Subcutaneous abdominal adipose tissue (tissue), 5 donors: Measurements from ENCODE around the gene RPUSD1.
A peak's percentile ranks its signal among the peaks of the same experiment; 100 is the strongest.

Experiments
- H3K27ac ChIP-seq: one replicate; pipeline ENCODE4 v1.7.0; 2013; ENCODE audit warnings: low read depth, mild to moderate bottlenecking, inconsistent platforms, low read length, moderate library complexity
- H3K27me3 ChIP-seq, 5 donors: one replicate each; pipeline ENCODE4 v1.7.0; 2013; ENCODE audit warnings: low read length in 5 of 5, inconsistent platforms in 1 of 5; ENCODE audit not compliant: control insufficient read depth in 5 of 5, insufficient read depth in 4 of 5
- H3K36me3 ChIP-seq, 5 donors: one replicate each; pipeline ENCODE4 v1.7.0; 2013; ENCODE audit warnings: low read length in 5 of 5; ENCODE audit not compliant: control insufficient read depth in 5 of 5, insufficient read depth in 5 of 5
- H3K4me1 ChIP-seq, 5 donors: one replicate each; pipeline ENCODE4 v1.7.0; 2013; ENCODE audit warnings: low read length in 5 of 5, mild to moderate bottlenecking in 3 of 5, moderate library complexity in 1 of 5; ENCODE audit not compliant: control insufficient read depth in 5 of 5, insufficient read depth in 5 of 5
- H3K4me3 ChIP-seq, 5 donors: one replicate each; pipeline ENCODE4 v1.7.0; 2013; ENCODE audit warnings: low read length in 5 of 5, low read depth in 1 of 5
- H3K9ac ChIP-seq, 5 donors: one replicate each; pipeline ENCODE4 v1.7.0; 2013; ENCODE audit warnings: low read length in 5 of 5, mild to moderate bottlenecking in 4 of 5, moderate library complexity in 3 of 5
- H3K9me3 ChIP-seq, 5 donors: one replicate each; pipeline ENCODE4 v1.7.0; 2013; ENCODE audit warnings: low read length in 5 of 5; ENCODE audit not compliant: control insufficient read depth in 5 of 5
- donor health status: healthy.
- donor health status: healthy.
- donor health status: healthy.
- donor health status: healthy.
- donor health status: healthy.

Gene RPUSD1

GRCh38 chr16:794853-795466 is 6.8 kb upstream of the RPUSD1 start:
- H3K9ac ChIP-seq, result no peak overlapping the region
- H3K9me3 ChIP-seq, result no peaks in the 10 kb centered on the region
- peaks cover 0 to 13% (median 3%) of the 10 kb centered on the region in 5 donors for H3K36me3 ChIP-seq
- H3K4me3 ChIP-seq, result no peak overlapping the region
- H3K4me1 ChIP-seq, result no peaks in the 10 kb centered on the region
- peaks cover 8 to 15% (median 10%) of the 10 kb centered on the region in 5 donors for H3K27me3 ChIP-seq
- no peak overlapping the region for H3K27ac ChIP-seq

- H3K4me1 ChIP-seq, result peaks cover 0 to 3% (median 2%) of the 10 kb centered on the region in 5 donors
- no peak overlapping the region for H3K4me3 ChIP-seq
- no peak overlapping the region for H3K9ac ChIP-seq
- H3K27me3 ChIP-seq, result peaks cover 3 to 9% (median 5%) of the 10 kb centered on the region in 5 donors
- H3K27ac ChIP-seq, result no peak overlapping the region
- H3K9me3 ChIP-seq, result no peaks in the 10 kb centered on the region
- peaks cover 0 to 13% (median 3%) of the 10 kb centered on the region in 5 donors for H3K36me3 ChIP-seq
These were observed 6.1 kb upstream of the RPUSD1 start for GRCh38 chr16:794091-794822.

GRCh38 chr16:793414-793813 is 5.2 kb upstream of the RPUSD1 start:
- Histone ChIP-seq H3K36me3 (peaks cover 0 to 13% (median 3%) of the 10 kb centered on the region in 5 donors), H3K27me3 (peaks cover 0 to 2% (median 0%) of the 10 kb centered on the region in 5 donors), H3K9ac (no peak overlapping the region), H3K4me1 (peaks cover 0 to 12% (median 10%) of the 10 kb centered on the region in 5 donors), H3K9me3 (no peaks in the 10 kb centered on the region), H3K27ac (no peak overlapping the region), H3K4me3 (no peak overlapping the region)

GRCh38 chr16:792221-792995 is 4.2 kb upstream of the RPUSD1 start:
- no peaks in the 10 kb centered on the region for H3K9me3 ChIP-seq
- H3K27me3 ChIP-seq, result peaks cover 0 to 1% (median 0%) of the 10 kb centered on the region in 5 donors
- no peak overlapping the region for H3K9ac ChIP-seq
- H3K27ac ChIP-seq, result no peak overlapping the region
- no peak overlapping the region for H3K4me3 ChIP-seq
- H3K36me3 ChIP-seq, result peaks cover 0 to 13% (median 3%) of the 10 kb centered on the region in 5 donors
- peaks cover 0 to 17% (median 15%) of the 10 kb centered on the region in 5 donors for H3K4me1 ChIP-seq

- Histone ChIP-seq H3K27me3 (no peaks in the 10 kb centered on the region), H3K9me3 (no peaks in the 10 kb centered on the region), H3K27ac (no peak overlapping the region), H3K4me1 (peaks cover 0 to 24% (median 22%) of the 10 kb centered on the region in 5 donors), H3K9ac (no peak overlapping the region), H3K4me3 (no peak overlapping the region), H3K36me3 (peaks cover 0 to 18% (median 7%) of the 10 kb centered on the region in 5 donors)
These were observed 3.0 kb upstream of the RPUSD1 start for GRCh38 chr16:791131-791530.

GRCh38 chr16:790086-790485 is 1.9 kb upstream of the RPUSD1 start:
- no peak overlapping the region for H3K4me3 ChIP-seq
- peaks cover 0 to 22% (median 9%) of the 10 kb centered on the region in 5 donors for H3K36me3 ChIP-seq
- no peak overlapping the region for H3K27ac ChIP-seq
- H3K9ac ChIP-seq, result no peak overlapping the region
- H3K27me3 ChIP-seq, result no peaks in the 10 kb centered on the region
- H3K4me1 ChIP-seq, result peaks cover 0 to 27% (median 22%) of the 10 kb centered on the region in 5 donors
- no peaks in the 10 kb centered on the region for H3K9me3 ChIP-seq

GRCh38 chr16:789191-789850 is 1.1 kb upstream of the RPUSD1 start:
- no peaks in the 10 kb centered on the region for H3K9me3 ChIP-seq
- H3K9ac ChIP-seq, result peak overlapping the region in 4 of 5 donors; percentile 56 to 80 (median 74)
- H3K36me3 ChIP-seq, result peaks cover 0 to 22% (median 9%) of the 10 kb centered on the region in 5 donors
- peaks cover 0 to 27% (median 22%) of the 10 kb centered on the region in 5 donors for H3K4me1 ChIP-seq
- H3K27ac ChIP-seq, result no peak overlapping the region
- no peaks in the 10 kb centered on the region for H3K27me3 ChIP-seq
- peak overlapping the region in 4 of 5 donors; percentile 72 to 79 (median 76) for H3K4me3 ChIP-seq

GRCh38 chr16:788399-789126 is 382 bp upstream of the RPUSD1 start, which contains the start of gene CHTF18:
CHTF18 (plus strand) TSS chr16:788620; CDS start chr16:788685, 65 bp downstream.
- Histone ChIP-seq H3K27me3 (peaks cover 0 to 5% (median 1%) of the 10 kb centered on the region in 5 donors), H3K36me3 (peaks cover 0 to 22% (median 9%) of the 10 kb centered on the region in 5 donors), H3K9me3 (no peaks in the 10 kb centered on the region), H3K27ac (no peak within 1 kb of the TSS), H3K4me3 (peak within 1 kb of the TSS; percentile 79 to 96 (median 93)), H3K9ac (peak within 1 kb of the TSS in 4 of 5 donors; percentile 80 to 93 (median 92)), H3K4me1 (peaks cover 0 to 30% (median 22%) of the 10 kb centered on the region in 5 donors)
